ENCODE measurements around the gene TP53BP2. TPM values are rescaled to one million over a fixed set of nuclear protein-coding genes. Genes with fewer than 3 reads are reported as not detected.

Gene TP53BP2
- total RNA-seq, 4 donors from 2014 or later = 26.6 to 106 (median 43.8) TPM

DNA sequence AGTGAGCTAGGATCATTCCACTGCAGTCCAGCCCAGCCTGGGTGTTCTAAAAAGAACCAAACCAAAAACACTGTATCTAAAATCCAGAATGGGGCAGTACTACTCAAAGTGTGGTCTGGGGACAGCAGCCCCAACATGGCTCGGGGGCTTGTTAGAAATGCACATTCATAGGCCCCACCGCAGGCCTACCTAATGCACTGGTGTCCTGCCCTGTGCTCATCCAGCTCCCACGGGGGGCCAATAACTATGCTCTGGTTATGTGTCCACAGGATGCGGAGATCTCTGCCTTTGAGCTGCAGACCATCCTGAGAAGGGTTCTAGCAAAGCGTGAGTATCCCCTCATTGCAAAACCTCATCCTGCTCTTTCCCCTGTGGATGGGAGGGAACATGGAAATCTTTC, 81.9 kb downstream of the TP53BP2 start:
- 90% methylated on average over 5 of the region's 5 CpGs for WGBS
- DNase-seq (ENCODE audit: extremely low spot score) = no peak
- no peak overlapping the region for H3K27ac ChIP-seq (replicated peaks in 1 of 4)
- peaks cover 0 to 4% (median 0%) of the 10 kb centered on the region in 4 donors for H3K4me1 ChIP-seq
- intact Hi-C loops (cut with DNase I) = no loop called here
- no peak for TF ChIP-seq POLR2AphosphoS5 (IDR thresholded peaks at IDR 0.05)
- TF ChIP-seq, protein P1, sequence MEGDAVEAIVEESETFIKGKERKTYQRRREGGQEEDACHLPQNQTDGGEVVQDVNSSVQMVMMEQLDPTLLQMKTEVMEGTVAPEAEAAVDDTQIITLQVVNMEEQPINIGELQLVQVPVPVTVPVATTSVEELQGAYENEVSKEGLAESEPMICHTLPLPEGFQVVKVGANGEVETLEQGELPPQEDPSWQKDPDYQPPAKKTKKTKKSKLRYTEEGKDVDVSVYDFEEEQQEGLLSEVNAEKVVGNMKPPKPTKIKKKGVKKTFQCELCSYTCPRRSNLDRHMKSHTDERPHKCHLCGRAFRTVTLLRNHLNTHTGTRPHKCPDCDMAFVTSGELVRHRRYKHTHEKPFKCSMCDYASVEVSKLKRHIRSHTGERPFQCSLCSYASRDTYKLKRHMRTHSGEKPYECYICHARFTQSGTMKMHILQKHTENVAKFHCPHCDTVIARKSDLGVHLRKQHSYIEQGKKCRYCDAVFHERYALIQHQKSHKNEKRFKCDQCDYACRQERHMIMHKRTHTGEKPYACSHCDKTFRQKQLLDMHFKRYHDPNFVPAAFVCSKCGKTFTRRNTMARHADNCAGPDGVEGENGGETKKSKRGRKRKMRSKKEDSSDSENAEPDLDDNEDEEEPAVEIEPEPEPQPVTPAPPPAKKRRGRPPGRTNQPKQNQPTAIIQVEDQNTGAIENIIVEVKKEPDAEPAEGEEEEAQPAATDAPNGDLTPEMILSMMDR (IDR thresholded peaks at IDR 0.05) = no peak
- TF ChIP-seq EP300 (IDR thresholded peaks at IDR 0.05) = no peak
- no peak for TF ChIP-seq POLR2A (IDR thresholded peaks at IDR 0.05; ENCODE audit: low read depth)
- H3K36me3 ChIP-seq = peaks cover 65 to 85% (median 83%) of the 10 kb centered on the region in 4 donors
- H3K27me3 ChIP-seq = no peaks in the 10 kb centered on the region
- H3K9me3 ChIP-seq = no peaks in the 10 kb centered on the region
- H3K4me3 ChIP-seq = no peak overlapping the region

DNA sequence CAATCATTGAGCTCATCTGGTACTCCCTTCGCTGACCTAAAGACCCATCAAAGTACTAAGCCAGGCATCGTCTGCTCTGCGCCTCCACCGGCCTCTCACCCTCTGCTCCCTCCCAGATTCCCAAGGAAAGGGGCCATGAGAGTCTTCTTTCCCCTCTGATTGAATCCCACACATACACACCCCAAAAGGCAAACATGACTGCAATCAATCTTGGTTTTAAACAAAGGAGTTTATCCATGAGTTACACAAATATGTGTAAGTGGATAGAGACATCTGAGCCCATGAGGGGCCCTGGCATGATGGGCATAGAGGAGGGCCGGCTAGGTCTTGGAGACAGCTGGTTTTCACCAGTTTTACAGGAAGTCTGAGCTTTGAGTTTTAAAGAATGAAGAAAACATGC, 82.5 kb downstream of the TP53BP2 start:
- Histone ChIP-seq H3K36me3 (peaks cover 71 to 89% (median 88%) of the 10 kb centered on the region in 4 donors), H3K27ac (replicated peaks in 1 of 4) (no peak overlapping the region), H3K4me1 (peaks cover 0 to 4% (median 0%) of the 10 kb centered on the region in 4 donors), H3K27me3 (no peaks in the 10 kb centered on the region), H3K4me3 (no peak overlapping the region), H3K9me3 (no peaks in the 10 kb centered on the region)
- intact Hi-C loops (cut with DNase I) = no loop called here
- WGBS = 94% methylated on average over 5 of the region's 5 CpGs
- TF ChIP-seq POLR2A (IDR thresholded peaks at IDR 0.05; ENCODE audit: low read depth) (no peak), POLR2AphosphoS5 (IDR thresholded peaks at IDR 0.05) (no peak), EP300 (IDR thresholded peaks at IDR 0.05) (no peak)
- TF ChIP-seq, protein P1 (IDR thresholded peaks at IDR 0.05) = no peak
- DNase-seq (ENCODE audit: extremely low spot score) = no peak

- peaks cover 72 to 100% (median 100%) of the 10 kb centered on the region in 4 donors for H3K36me3 ChIP-seq
- TF ChIP-seq POLR2AphosphoS5 (IDR thresholded peaks at IDR 0.05) (no peak), POLR2A (IDR thresholded peaks at IDR 0.05; ENCODE audit: low read depth) (no peak)
- TF ChIP-seq, protein P1 (IDR thresholded peaks at IDR 0.05) = no peak
- no peaks in the 10 kb centered on the region for H3K27me3 ChIP-seq
- intact Hi-C loops (cut with DNase I) = no loop called here
- peaks cover 0 to 4% (median 0%) of the 10 kb centered on the region in 4 donors for H3K4me1 ChIP-seq
- H3K9me3 ChIP-seq = no peaks in the 10 kb centered on the region
- 85% methylated on average over 7 of the region's 7 CpGs for WGBS
- no peak overlapping the region for H3K27ac ChIP-seq (replicated peaks in 1 of 4)
- no peak for DNase-seq (ENCODE audit: extremely low spot score)
- H3K4me3 ChIP-seq = no peak overlapping the region
Observed at GRCh38 chr1:223761411-223761810, 84.3 kb downstream of the TP53BP2 start.

GRCh38 chr1:223760833-223761232, 84.9 kb downstream of the TP53BP2 start:
- TF ChIP-seq EP300 (IDR thresholded peaks at IDR 0.05) (no peak), POLR2A (IDR thresholded peaks at IDR 0.05; ENCODE audit: low read depth) (no peak), POLR2AphosphoS5 (IDR thresholded peaks at IDR 0.05) (no peak)
- TF ChIP-seq, protein P1 (IDR thresholded peaks at IDR 0.05) = no peak
- peaks cover 72 to 100% (median 100%) of the 10 kb centered on the region in 4 donors for H3K36me3 ChIP-seq
- intact Hi-C loops (cut with DNase I) = no loop called here
- no peak overlapping the region for H3K27ac ChIP-seq (replicated peaks in 1 of 4)
- no peaks in the 10 kb centered on the region for H3K9me3 ChIP-seq
- 85% methylated on average over 6 of the region's 6 CpGs for WGBS
- no peak overlapping the region for H3K4me3 ChIP-seq
- peaks cover 0 to 4% (median 0%) of the 10 kb centered on the region in 4 donors for H3K4me1 ChIP-seq
- DNase-seq (ENCODE audit: extremely low spot score) = no peak
- H3K27me3 ChIP-seq = no peaks in the 10 kb centered on the region

DNA sequence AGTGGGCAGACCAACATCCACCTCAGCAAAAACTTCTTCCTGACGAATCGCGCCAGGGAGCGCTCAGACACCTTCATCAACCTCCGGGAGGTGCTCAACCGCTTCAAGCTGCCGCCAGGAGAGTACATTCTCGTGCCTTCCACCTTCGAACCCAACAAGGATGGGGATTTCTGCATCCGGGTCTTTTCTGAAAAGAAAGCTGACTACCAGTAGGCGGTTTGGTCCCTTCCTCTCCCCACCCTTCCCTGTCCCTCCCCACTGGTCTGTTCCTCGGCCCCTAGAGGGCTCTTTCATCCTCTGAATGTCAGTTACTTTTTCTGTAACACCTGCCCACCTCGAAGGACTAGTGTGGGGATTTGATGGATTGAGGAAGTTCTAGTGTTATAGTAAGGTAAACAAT, 86.5 kb downstream of the TP53BP2 start:
- H3K27me3 ChIP-seq = no peaks in the 10 kb centered on the region
- DNase-seq (ENCODE audit: extremely low spot score) = no peak
- WGBS = 86% methylated on average over 13 of the region's 13 CpGs
- H3K36me3 ChIP-seq = peaks cover 74 to 100% (median 100%) of the 10 kb centered on the region in 4 donors
- H3K9me3 ChIP-seq = no peaks in the 10 kb centered on the region
- TF ChIP-seq, protein P1 (IDR thresholded peaks at IDR 0.05) = no peak
- TF ChIP-seq POLR2AphosphoS5 (IDR thresholded peaks at IDR 0.05) (no peak), POLR2A (IDR thresholded peaks at IDR 0.05; ENCODE audit: low read depth) (no peak), EP300 (IDR thresholded peaks at IDR 0.05) (no peak)
- peaks cover 0 to 4% (median 0%) of the 10 kb centered on the region in 4 donors for H3K4me1 ChIP-seq
- H3K4me3 ChIP-seq = no peak overlapping the region
- intact Hi-C loops (cut with DNase I) = no loop called here
- no peak overlapping the region for H3K27ac ChIP-seq (replicated peaks in 1 of 4)
